ENCODE measurements around the gene RBM27.

The RBM27 gene

DNA sequence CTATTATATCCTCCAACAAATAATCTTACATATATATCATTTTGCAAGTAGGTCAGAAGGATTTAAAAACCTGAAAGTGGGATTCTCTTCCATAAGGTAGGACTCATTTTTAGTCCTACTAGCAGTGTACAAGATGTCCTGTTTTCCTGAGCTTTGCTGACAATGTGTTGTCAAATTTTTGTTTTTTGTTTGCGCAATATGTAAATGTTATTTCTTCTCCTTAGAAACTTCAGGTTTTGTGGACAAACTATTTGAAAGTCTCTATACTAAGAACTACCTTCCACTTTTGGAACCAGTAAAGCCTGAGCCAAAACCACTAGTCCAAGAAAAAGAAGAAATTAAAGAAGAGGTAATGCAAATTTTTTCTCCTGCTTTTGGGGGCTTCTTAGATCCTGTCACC is 19.8 kb downstream of the RBM27 start:
- TF ChIP-seq, protein P1, sequence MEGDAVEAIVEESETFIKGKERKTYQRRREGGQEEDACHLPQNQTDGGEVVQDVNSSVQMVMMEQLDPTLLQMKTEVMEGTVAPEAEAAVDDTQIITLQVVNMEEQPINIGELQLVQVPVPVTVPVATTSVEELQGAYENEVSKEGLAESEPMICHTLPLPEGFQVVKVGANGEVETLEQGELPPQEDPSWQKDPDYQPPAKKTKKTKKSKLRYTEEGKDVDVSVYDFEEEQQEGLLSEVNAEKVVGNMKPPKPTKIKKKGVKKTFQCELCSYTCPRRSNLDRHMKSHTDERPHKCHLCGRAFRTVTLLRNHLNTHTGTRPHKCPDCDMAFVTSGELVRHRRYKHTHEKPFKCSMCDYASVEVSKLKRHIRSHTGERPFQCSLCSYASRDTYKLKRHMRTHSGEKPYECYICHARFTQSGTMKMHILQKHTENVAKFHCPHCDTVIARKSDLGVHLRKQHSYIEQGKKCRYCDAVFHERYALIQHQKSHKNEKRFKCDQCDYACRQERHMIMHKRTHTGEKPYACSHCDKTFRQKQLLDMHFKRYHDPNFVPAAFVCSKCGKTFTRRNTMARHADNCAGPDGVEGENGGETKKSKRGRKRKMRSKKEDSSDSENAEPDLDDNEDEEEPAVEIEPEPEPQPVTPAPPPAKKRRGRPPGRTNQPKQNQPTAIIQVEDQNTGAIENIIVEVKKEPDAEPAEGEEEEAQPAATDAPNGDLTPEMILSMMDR (IDR thresholded peaks at IDR 0.05; ENCODE audit: low read depth, low read length): no peak
- DNase-seq (ENCODE audit: extremely low read depth, low read depth): no peak

DNA sequence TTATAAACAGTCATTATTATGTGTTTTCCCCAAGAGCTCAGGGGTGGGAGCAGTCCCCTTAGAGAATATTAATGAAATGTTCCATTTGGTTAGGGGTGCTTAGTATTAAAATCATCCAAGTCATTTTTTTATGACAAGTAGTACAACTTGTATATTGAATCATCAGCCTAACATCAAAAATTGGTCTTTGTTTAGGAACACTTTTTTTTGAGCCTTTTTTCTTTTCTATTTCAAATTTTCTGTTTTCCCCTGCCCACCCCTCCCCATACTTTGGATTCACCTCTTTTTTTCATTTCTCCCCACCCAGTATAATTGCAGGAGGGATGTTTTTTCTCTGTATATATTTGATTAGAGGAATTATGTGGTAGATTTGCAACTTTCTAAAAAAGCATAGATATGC is 25.8 kb downstream of the RBM27 start:
- TF ChIP-seq, protein P1 (IDR thresholded peaks at IDR 0.05; ENCODE audit: low read depth, low read length): no peak
- DNase-seq (ENCODE audit: extremely low read depth, low read depth): no peak

DNA sequence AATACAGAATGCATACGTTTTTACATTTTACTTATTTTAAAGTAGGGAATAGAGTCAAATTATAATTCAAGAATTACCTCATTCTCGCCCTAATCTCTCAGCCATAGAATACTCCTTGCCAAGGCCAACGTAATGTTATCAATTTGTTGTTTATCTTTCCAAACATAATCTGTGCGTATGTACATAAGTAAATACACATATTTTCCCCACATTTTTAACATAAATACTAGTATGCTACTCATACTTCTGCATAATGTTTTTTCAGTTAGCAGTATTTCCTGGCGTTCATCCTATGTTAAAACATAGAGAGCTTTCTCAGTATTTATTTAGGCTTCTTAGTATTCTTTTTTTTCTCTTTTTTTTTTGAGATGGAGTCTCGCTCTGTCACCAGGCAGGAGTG is 28.8 kb downstream of the RBM27 start:
- TF ChIP-seq, protein P1 (IDR thresholded peaks at IDR 0.05; ENCODE audit: low read depth, low read length): no peak
- DNase-seq (ENCODE audit: extremely low read depth, low read depth): no peak

DNA sequence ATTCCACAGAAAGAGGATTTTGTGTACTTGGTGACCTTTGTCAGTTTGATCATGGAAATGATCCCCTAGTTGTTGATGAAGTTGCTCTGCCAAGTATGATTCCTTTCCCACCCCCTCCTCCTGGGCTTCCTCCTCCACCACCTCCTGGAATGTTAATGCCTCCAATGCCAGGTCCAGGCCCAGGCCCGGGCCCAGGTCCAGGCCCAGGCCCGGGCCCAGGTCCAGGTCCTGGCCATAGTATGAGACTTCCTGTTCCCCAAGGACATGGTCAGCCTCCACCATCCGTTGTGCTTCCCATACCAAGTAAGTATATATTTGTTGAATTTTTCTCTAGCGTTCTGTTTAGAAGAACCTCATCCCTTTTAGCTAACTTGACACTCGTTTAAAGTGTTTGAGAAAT is 30.0 kb downstream of the RBM27 start:
- TF ChIP-seq, protein P1 (IDR thresholded peaks at IDR 0.05; ENCODE audit: low read depth, low read length): no peak

DNA sequence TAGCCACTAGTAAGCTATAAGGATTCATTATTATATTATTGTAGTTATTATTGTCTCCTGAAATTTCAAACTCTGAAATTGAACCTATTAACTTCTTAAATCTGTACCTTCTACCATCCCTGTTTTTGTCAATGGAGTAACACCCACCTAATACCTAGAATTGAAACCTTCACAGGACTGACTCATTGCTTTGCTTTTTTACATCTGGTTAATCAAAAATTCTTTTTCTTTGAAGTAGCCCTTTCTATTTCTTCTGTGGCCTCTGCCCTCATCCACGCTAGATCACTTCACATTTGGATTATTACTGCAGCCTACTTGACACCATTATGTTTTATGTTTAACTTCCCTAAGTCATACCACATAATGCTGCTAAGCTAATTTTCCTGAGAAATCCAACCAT is 35.6 kb downstream of the RBM27 start:
- TF ChIP-seq, protein P1 (IDR thresholded peaks at IDR 0.05; ENCODE audit: low read depth, low read length): no peak
- no peak for DNase-seq (ENCODE audit: extremely low read depth, low read depth)

More for the DNA sequence above, 30.0 kb downstream of the RBM27 start:
- no peak for DNase-seq (ENCODE audit: extremely low read depth, low read depth)

DNA sequence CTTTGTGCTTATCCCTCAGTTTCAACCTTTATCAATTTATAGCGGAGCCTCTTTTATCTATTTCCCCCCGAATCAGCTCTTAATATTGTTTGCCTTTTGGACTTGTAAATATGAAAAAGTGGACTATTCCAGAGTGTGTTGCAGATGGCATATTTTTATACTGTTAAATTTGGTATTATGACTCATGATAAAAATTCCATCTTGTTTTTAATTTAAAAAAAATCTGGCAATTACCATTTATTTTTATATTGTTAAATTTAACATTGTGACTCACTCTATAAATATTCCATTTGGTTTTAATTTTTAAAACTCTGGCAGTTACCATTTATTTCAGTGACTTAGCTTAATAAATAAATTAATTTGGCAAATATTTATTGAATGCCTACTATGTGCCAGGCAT is 37.5 kb downstream of the RBM27 start:
- TF ChIP-seq, protein P1 (IDR thresholded peaks at IDR 0.05; ENCODE audit: low read depth, low read length): no peak
- no peak for DNase-seq (ENCODE audit: extremely low read depth, low read depth)

DNA sequence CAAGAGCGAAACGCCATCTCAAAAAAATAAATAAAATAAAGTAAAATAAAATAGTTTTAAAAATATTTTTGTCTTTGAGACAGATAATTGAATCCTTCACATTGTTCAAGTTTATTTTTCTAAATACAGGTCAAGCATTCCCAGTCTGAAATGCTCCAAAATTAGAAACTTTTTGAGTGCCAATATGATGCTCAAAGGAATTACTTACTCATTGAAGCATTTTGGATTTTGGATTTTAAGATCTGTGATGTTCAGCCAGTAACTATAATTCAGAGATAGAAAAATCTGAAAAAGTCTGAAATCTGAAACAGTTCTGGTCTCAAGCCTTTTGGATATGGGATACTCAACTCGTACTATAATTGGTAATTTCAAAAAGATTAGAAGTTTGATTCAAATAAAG is 39.8 kb downstream of the RBM27 start:
- TF ChIP-seq, protein P1 (IDR thresholded peaks at IDR 0.05; ENCODE audit: low read depth, low read length): no peak
- no peak for DNase-seq (ENCODE audit: extremely low read depth, low read depth)

Measured in AG09319 (cell line).